Spleen (tissue), 11 donors: ENCODE measurements around the gene FILIP1L. TPM values are rescaled to one million over a fixed set of nuclear protein-coding genes. Genes with fewer than 3 reads are reported as not detected.

Source experiments
- DNase-seq: peaks from one replicate; pipeline ENCODE4 v3.0.0-alpha.2; 2020
- H3K27ac ChIP-seq, 8 donors: fragments of 200-600 bp; sonication (generic) in 7 of 8; 1 replicate in 4 of 8; 2 replicates in 4 of 8; pipeline versions ENCODE4 v1.5.0 to v1.8.0; 2016 to 2021; ENCODE audit warnings: inconsistent platforms in 4 of 8, mild to moderate bottlenecking in 4 of 8, moderate library complexity in 1 of 8
- H3K27me3 ChIP-seq, 7 donors: fragments of 200-600 bp; sonication (generic) in 6 of 7; replicated peaks in 1 of 7; 1 replicate in 4 of 7; 2 replicates in 3 of 7; pipeline versions ENCODE4 v1.5.0 to v1.8.0; 2016 to 2021; ENCODE audit warnings: inconsistent platforms in 3 of 7, mild to moderate bottlenecking in 1 of 7
- H3K36me3 ChIP-seq, 6 donors: fragments of 200-600 bp; sonication (generic) in 5 of 6; 1 replicate in 4 of 6; 2 replicates in 2 of 6; pipeline versions ENCODE4 v1.5.0 to v1.8.0; 2016 to 2021; ENCODE audit warnings: inconsistent platforms in 2 of 6
- H3K4me1 ChIP-seq, 6 donors: fragments of 200-600 bp; sonication (generic) in 5 of 6; 1 replicate in 3 of 6; 2 replicates in 3 of 6; pipeline versions ENCODE4 v1.5.0 to v1.8.0; 2016 to 2021; ENCODE audit warnings: inconsistent platforms in 3 of 6
- H3K4me3 ChIP-seq, 8 donors: fragments of 200-600 bp; sonication (generic) in 7 of 8; 1 replicate in 4 of 8; 2 replicates in 4 of 8; pipeline versions ENCODE4 v1.5.0 to v1.8.0; 2016 to 2021; ENCODE audit warnings: inconsistent platforms in 4 of 8, mild to moderate bottlenecking in 4 of 8, moderate library complexity in 2 of 8
- H3K9me3 ChIP-seq, 8 donors: fragments of 200-600 bp; sonication (generic) in 7 of 8; 1 replicate in 4 of 8; 2 replicates in 4 of 8; pipeline versions ENCODE4 v1.5.0 to v1.8.0; 2016 to 2021; ENCODE audit warnings: inconsistent platforms in 4 of 8
- POLR2A ChIP-seq, 3 donors: fragments of 450-650 bp; IDR thresholded peaks; one replicate each; pipeline ENCODE4 v1.5.1; 2017; ENCODE audit warnings: antibody characterized with exemption in 3 of 3, mild to moderate bottlenecking in 1 of 3
- POLR2AphosphoS5 ChIP-seq, 3 donors: sonication (generic); formaldehyde crosslinking; IDR thresholded peaks; one replicate each; pipeline ENCODE4 v1.5.1; 2017; ENCODE audit warnings: antibody characterized with exemption in 3 of 3
- WGBS, 5 donors: extraction: QIAGEN DNeasy Blood & Tissue Kit in 3 of 5; methylation state at CpG; one replicate each; pipeline versions ENCODE4 v1.1.5 to v1.1.7; 2013 to 2018; 5-methylcytosine and 5-hydroxymethylcytosine counted together
- intact Hi-C: fragments of 100-400 bp; cut with DNase I; formaldehyde crosslinking; loops from one replicate; pipeline ENCODE4 v1.15.0; 2023; ENCODE audit warnings: low total_unique reads
- polyA plus RNA-seq, 3 donors: library from polyadenylated mRNA; stranded (reverse); fragments of 200-250 nt; gene quantifications; one replicate each; pipeline ENCODE4 v1.2.1, GENCODE V29; 2013
- total RNA-seq, 7 donors: library from RNA; depleted of rRNA in 3 of 7; stranded (reverse); fragments of >200 nt in 3 of 7; fragmentation: NEBNext Ultra II Directional in 4 of 7; extraction: Animal tissue kit (Norgen Biotek cat#: 25700) in 4 of 7; gene quantifications; one replicate each; pipeline versions ENCODE4 v1.1.0 to v1.2.1, GENCODE V29; 2016 to 2021
- TF ChIP-seq, protein P1 (sequence below), 11 experiments: fragments of 200-600 bp in 7 of 11; fragments of 450-650 bp in 4 of 11; sonication (generic) in 4 of 11; IDR thresholded peaks in 8 of 11; conservative IDR thresholded peaks in 3 of 11; 1 replicate in 7 of 11; 2 replicates in 4 of 11; pipeline versions ENCODE4 v1.4.0 to v1.8.0; 2016 to 2021; ENCODE audit warnings: antibody characterized with exemption in 11 of 11, inconsistent platforms in 4 of 11, mild to moderate bottlenecking in 1 of 11
- donor health status: healthy with polysubstance abuse.
- donor health status: DM: no; HTN: no; CAD: no; lungs with moderate emphysema.
- donor health status: DM: no; HTN: no; CAD: no.
- donor health status: Bipolar disorder and iron deficiency.
- donor health status: healthy.
- donor health status: DM: no; HTN: no; CAD: no.
- donor health status: DM: yes; HTN: yes; CAD: no.

Gene FILIP1L
- total and polyA plus RNA-seq, 10 donors, result 11.1 to 47.7 (median 30.9) TPM

DNA sequence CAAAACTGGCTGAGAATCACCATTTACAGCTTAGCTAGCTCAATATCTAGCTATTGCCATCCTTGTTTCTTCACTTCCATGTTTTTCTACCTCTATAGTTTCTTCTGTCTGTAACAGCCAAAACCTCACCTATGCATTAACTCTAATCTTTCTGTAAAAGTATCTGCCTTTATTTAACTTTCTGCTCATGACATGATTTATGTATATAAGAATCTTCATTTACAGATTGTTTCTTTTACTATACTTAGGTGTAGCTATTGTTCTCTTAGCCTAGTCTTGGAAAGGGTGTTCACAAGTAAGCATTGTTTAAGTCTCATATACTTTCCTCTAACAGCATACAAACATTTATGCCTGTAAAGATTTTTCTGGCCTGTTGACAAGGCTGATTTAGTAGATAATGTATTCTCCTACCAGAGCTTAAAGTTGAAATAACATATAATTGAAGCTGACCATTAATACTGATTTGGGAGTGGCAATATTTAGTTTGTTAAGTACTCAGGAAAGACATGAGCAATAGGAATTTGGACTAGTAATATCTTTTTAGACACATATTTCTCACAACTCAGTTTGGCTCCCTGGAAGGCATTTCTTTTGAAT, 9.4 kb downstream of the FILIP1L start:
- H3K27ac ChIP-seq, result peak overlapping the region in 2 of 8 donors; percentile 14 to 43

GRCh38 chr3:100104442-100104798, 9.9 kb downstream of the FILIP1L start:
- WGBS, 5 donors, result 42 to 59% (median 56%) methylated on average over 2 of the region's 2 CpGs
- no peak overlapping the region for H3K4me3 ChIP-seq
- H3K4me1 ChIP-seq, result peaks cover 0 to 37% (median 12%) of the 10 kb centered on the region in 6 donors
- H3K27me3 ChIP-seq, result no peaks in the 10 kb centered on the region
- H3K27ac ChIP-seq, result no peak overlapping the region
- intact Hi-C loops, result no loop called here
- H3K36me3 ChIP-seq, result no peaks in the 10 kb centered on the region
- TF ChIP-seq POLR2AphosphoS5 (IDR thresholded peaks at IDR 0.05), result no peak
- no peak for TF ChIP-seq POLR2A (IDR thresholded peaks at IDR 0.05)
- TF ChIP-seq, protein P1, sequence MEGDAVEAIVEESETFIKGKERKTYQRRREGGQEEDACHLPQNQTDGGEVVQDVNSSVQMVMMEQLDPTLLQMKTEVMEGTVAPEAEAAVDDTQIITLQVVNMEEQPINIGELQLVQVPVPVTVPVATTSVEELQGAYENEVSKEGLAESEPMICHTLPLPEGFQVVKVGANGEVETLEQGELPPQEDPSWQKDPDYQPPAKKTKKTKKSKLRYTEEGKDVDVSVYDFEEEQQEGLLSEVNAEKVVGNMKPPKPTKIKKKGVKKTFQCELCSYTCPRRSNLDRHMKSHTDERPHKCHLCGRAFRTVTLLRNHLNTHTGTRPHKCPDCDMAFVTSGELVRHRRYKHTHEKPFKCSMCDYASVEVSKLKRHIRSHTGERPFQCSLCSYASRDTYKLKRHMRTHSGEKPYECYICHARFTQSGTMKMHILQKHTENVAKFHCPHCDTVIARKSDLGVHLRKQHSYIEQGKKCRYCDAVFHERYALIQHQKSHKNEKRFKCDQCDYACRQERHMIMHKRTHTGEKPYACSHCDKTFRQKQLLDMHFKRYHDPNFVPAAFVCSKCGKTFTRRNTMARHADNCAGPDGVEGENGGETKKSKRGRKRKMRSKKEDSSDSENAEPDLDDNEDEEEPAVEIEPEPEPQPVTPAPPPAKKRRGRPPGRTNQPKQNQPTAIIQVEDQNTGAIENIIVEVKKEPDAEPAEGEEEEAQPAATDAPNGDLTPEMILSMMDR (IDR thresholded peaks at IDR 0.05 in 8 of 11, conservative IDR thresholded peaks at IDR 0.05 in 3 of 11), result no peak
- no peaks in the 10 kb centered on the region for H3K9me3 ChIP-seq
- DNase-seq, result no peak

More for the DNA sequence above, 9.4 kb downstream of the FILIP1L start:
- TF ChIP-seq, protein P1 (IDR thresholded peaks at IDR 0.05 in 8 of 11, conservative IDR thresholded peaks at IDR 0.05 in 3 of 11), result no peak
- no peak for TF ChIP-seq POLR2AphosphoS5 (IDR thresholded peaks at IDR 0.05)
- TF ChIP-seq POLR2A (IDR thresholded peaks at IDR 0.05), result no peak
- H3K9me3 ChIP-seq, result no peaks in the 10 kb centered on the region
- no peaks in the 10 kb centered on the region for H3K27me3 ChIP-seq
- intact Hi-C loops, result no loop called here
- H3K36me3 ChIP-seq, result no peaks in the 10 kb centered on the region
- no peak overlapping the region for H3K4me3 ChIP-seq
- H3K4me1 ChIP-seq, result peaks cover 0 to 37% (median 12%) of the 10 kb centered on the region in 6 donors
- DNase-seq, result no peak

DNA sequence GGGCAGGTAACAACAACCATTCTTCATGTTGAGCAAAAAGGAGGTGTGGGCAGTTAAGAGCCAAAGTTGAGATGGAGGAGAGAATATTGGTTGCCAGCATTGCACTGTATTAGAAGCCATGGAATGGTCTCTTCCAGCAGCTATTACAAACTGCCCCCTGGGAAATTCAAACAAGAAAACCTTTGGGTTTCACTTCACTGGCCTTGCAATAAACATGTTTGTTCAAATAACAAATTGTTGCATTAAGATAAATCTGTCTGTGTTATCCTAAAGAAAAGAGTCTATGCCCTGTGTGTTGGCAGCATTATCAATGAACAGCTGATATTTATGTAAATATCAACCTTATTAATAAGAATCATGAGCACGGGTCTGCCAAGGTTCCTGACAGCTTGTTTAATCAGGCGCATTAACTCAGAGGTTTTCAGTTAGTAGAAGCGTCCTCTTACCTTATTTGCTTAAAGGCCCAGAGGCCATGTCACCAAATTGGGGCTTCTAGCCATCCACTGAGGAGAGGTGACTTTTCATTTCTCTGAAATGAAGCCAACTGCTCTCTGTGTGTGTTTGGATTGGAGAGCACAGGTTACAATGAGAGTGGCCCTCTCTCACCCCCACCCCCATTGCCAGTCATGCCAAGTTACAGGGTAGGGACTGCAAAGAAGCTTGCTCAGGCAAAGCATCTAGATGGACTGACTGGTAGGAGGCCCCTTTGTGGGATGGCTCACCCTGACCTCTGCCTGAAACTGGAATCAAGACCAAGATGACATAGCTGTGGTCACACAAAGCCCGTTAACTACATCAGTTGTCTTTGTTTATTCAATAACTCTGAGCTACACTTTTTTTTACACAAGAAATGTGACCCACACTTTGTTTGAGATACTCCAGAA, 10.5 kb downstream of the FILIP1L start:
- no peaks in the 10 kb centered on the region for H3K9me3 ChIP-seq
- 79 to 85% (median 81%) methylated on average over 4 of the region's 4 CpGs for WGBS, 5 donors
- H3K4me1 ChIP-seq, result peaks cover 0 to 37% (median 12%) of the 10 kb centered on the region in 6 donors
- no peaks in the 10 kb centered on the region for H3K27me3 ChIP-seq
- no peak overlapping the region for H3K27ac ChIP-seq
- no peaks in the 10 kb centered on the region for H3K36me3 ChIP-seq
- DNase-seq, result no peak
- H3K4me3 ChIP-seq, result no peak overlapping the region
- no peak for TF ChIP-seq POLR2A (IDR thresholded peaks at IDR 0.05)
- TF ChIP-seq POLR2AphosphoS5 (IDR thresholded peaks at IDR 0.05), result no peak
- TF ChIP-seq, protein P1 (IDR thresholded peaks at IDR 0.05 in 8 of 11, conservative IDR thresholded peaks at IDR 0.05 in 3 of 11), result no peak
- intact Hi-C loops, result no loop called here

- TF ChIP-seq, protein P1 (IDR thresholded peaks at IDR 0.05 in 8 of 11, conservative IDR thresholded peaks at IDR 0.05 in 3 of 11), result no peak
- TF ChIP-seq POLR2AphosphoS5 (IDR thresholded peaks at IDR 0.05) (no peak), POLR2A (IDR thresholded peaks at IDR 0.05) (no peak)
- Histone ChIP-seq H3K27ac (no peak overlapping the region), H3K36me3 (no peaks in the 10 kb centered on the region), H3K4me3 (no peak overlapping the region), H3K4me1 (peaks cover 0 to 44% (median 17%) of the 10 kb centered on the region in 6 donors), H3K27me3 (no peaks in the 10 kb centered on the region), H3K9me3 (no peaks in the 10 kb centered on the region)
- intact Hi-C loops, result no loop called here
- DNase-seq, result no peak
- 91 to 100% (median 96%) methylated on average over 1 of the region's 1 CpG for WGBS, 5 donors
Observed at GRCh38 chr3:100102757-100103156, 11.5 kb downstream of the FILIP1L start.
